Measurements from ENCODE around the gene SCNN1B.

The SCNN1B gene

DNA sequence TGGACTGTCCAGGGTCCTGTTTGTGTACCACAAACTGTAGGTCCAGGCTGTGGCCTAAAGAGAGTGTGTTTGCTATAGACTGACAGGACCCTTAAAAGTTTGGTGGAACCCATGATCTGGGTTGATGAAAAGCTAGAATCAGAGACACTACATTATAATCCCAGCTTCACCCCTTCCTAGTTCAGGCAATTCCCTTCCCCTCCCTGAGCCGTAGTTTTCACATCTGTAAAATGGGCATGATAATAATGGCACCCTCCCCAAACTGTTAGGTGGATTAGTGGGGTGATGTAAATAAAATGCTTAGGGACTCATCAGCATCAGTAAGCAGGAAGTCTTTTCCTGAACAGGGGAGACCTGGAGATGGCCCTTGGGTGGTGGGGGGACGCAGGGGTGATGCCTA is 2.5 kb downstream of the SCNN1B start:
- no peak for DNase-seq (ENCODE audit: extremely low spot score)
- POLR2A ChIA-PET: no interaction called here
- CTCF ChIA-PET: interaction anchor here (1.9 kb wide), 1 partner anchor 20 kb away, joined by 5 read pairs; no protein-coding TSS in a partner anchor
- TF ChIP-seq, protein P1, sequence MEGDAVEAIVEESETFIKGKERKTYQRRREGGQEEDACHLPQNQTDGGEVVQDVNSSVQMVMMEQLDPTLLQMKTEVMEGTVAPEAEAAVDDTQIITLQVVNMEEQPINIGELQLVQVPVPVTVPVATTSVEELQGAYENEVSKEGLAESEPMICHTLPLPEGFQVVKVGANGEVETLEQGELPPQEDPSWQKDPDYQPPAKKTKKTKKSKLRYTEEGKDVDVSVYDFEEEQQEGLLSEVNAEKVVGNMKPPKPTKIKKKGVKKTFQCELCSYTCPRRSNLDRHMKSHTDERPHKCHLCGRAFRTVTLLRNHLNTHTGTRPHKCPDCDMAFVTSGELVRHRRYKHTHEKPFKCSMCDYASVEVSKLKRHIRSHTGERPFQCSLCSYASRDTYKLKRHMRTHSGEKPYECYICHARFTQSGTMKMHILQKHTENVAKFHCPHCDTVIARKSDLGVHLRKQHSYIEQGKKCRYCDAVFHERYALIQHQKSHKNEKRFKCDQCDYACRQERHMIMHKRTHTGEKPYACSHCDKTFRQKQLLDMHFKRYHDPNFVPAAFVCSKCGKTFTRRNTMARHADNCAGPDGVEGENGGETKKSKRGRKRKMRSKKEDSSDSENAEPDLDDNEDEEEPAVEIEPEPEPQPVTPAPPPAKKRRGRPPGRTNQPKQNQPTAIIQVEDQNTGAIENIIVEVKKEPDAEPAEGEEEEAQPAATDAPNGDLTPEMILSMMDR (IDR thresholded peaks at IDR 0.05; ENCODE audit: control extremely low read depth, extremely low read depth, low read depth, missing control alignments): no peak

DNA sequence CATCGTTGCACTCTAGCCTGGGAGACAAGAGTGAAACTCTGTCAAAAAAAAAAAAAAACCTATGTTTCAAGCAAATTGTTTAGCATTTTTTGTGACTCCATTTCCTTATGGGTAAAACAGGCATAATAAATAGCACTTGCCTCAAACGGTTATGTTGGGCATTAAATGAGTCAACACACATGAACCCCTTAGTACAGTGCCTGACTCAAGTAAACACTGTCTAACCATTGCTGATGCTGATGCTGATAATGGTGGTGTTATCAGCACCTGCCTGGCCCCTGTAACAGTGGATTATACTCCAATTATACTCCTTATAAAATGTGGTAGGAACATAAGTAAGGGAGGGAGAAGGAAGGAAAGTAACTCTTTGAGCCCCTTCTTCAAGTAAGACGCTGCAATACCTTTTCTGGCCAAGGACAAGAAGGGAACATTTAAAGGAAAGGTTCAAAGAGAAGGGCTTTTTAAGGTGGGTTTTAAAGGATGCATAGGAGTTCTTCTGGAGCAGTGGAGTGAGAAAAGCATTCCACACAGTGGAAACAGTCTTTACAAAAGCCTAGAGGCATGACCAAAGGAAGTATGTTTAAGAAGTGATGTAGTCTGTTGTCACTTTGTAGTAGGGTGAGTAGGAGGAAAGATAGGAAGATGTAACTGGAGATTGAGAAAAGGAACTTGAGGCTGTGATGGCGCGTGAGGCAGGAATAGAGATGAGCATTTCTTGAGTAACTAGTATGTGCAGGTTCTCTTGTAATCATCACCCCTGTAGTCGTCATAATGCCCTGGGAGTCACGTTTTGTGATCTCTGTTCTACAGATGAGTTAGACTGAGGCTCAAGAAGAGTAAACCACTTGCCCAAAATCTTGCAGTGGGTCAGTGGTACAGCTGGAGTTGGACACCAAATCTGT is 4.3 kb downstream of the SCNN1B start:
- ChIA-PET POLR2A (no interaction called here), CTCF (interaction anchor here (1.1 to 1.9 kb wide), 2 partner anchors 18 kb away, joined by 3 to 5 read pairs; no protein-coding TSS in a partner anchor)
- TF ChIP-seq, protein P1 (IDR thresholded peaks at IDR 0.05; ENCODE audit: control extremely low read depth, extremely low read depth, low read depth, missing control alignments): no peak
- DNase-seq (ENCODE audit: extremely low spot score): no peak

DNA sequence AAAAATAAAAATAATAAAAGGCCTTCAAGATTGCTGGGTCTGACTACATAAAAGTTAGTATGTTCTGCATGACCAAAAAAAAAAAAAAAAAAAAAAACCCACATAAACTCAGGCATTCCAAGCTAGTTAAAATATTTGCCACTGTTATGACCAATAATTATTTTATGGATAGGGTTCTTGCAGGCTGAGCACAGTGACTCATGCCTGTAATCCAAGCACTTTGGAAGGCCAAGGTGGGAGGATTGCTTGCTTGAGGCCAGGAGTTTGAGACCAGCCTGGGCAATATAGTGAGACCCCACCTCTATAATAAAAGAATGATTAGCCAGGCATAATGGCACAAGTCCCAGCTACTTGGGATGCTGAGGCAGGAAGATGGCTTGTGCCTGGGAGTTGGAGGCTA is 8.1 kb downstream of the SCNN1B start:
- TF ChIP-seq, protein P1 (IDR thresholded peaks at IDR 0.05; ENCODE audit: control extremely low read depth, extremely low read depth, low read depth, missing control alignments): no peak
- ChIA-PET POLR2A (interaction anchor here (0.6 kb wide), 1 partner anchor 649 kb away, joined by 3 read pairs; no protein-coding TSS in a partner anchor), CTCF (interaction anchor here (1.3 kb wide), 1 partner anchor 20 kb away, joined by 4 read pairs; no protein-coding TSS in a partner anchor)
- DNase-seq (ENCODE audit: extremely low spot score): no peak

DNA sequence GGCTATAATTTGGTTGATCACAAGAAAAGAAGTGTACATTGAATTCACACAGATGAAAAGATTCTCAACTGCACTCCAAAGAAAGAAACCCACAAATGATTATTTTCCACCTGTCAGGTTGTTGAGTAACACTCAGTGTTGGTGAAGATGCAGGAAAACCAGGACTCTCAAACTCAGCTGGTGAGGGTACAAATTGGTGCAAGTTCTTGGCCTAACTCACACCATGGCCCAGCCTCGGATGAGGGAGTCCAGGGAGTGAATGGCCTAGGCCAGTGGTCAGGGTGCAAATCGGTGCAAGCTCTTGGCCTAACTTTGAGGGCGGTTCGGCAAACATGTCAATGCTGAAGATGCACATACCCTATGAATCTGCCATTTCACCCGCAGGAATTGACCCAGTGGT is 8.6 kb downstream of the SCNN1B start:
- TF ChIP-seq, protein P1 (IDR thresholded peaks at IDR 0.05; ENCODE audit: control extremely low read depth, extremely low read depth, low read depth, missing control alignments): no peak
- DNase-seq (ENCODE audit: extremely low spot score): no peak
- ChIA-PET POLR2A (interaction anchor here (0.6 kb wide), 1 partner anchor 648 kb away, joined by 3 read pairs; no protein-coding TSS in a partner anchor), CTCF (interaction anchor here (1.3 kb wide), 1 partner anchor 20 kb away, joined by 4 read pairs; no protein-coding TSS in a partner anchor)

DNA sequence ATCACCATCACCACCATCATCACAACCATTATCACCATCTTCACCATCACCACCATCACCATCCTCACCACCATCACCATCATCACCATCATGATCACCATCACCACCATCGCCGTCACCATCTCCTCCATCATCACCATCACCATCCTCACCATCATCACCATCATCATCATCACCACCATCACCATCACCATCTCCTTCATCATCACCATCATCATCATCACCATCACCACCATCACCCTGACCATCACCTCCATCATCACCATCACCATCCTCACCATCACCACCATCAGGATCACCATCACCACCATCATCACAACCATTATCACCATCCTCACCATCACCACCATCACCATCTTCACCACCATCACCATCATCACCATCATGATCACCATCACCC is 14.1 kb downstream of the SCNN1B start:
- CTCF ChIA-PET: no interaction called here
- TF ChIP-seq, protein P1 (IDR thresholded peaks at IDR 0.05; ENCODE audit: control extremely low read depth, extremely low read depth, low read depth, missing control alignments): no peak
- DNase-seq (ENCODE audit: extremely low spot score): no peak
- POLR2A ChIA-PET: no interaction called here

DNA sequence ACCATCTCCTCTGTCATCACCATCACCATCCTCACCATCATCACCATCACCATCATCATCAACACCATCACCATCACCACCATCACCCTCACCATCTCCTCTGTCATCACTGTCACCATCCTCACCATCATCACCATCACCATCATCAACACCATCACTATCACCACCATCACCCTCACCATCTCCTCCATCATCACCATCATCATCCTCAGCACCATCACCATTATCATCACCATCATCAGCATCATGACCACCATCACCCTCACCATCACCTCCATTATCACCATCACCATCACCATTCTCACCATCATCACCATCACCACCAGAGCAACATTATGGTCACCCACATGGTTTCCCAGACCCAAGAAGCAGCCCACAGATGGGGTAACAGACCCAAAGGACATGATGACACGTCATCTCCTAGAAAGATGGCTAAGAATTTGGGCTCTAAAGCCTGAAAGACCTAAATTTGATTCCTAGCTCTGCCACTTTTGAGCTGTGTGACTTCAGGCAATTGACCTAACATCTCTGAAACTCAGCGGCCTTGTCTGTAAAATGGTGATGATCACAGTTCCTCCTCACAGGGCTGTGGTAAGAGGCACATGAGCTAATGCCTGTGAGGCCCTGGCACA is 14.6 kb downstream of the SCNN1B start:
- ChIA-PET POLR2A (no interaction called here), CTCF (no interaction called here)
- TF ChIP-seq, protein P1 (IDR thresholded peaks at IDR 0.05; ENCODE audit: control extremely low read depth, extremely low read depth, low read depth, missing control alignments): no peak
- no peak for DNase-seq (ENCODE audit: extremely low spot score)
